Measurements from ENCODE around the gene TLR1.
"Not testable (repeated sequence)": the region's sequence is repeated elsewhere in the genome, so short reads cannot be mapped to it uniquely, and the experiment has no call there.

TLR1 gene, protein sequence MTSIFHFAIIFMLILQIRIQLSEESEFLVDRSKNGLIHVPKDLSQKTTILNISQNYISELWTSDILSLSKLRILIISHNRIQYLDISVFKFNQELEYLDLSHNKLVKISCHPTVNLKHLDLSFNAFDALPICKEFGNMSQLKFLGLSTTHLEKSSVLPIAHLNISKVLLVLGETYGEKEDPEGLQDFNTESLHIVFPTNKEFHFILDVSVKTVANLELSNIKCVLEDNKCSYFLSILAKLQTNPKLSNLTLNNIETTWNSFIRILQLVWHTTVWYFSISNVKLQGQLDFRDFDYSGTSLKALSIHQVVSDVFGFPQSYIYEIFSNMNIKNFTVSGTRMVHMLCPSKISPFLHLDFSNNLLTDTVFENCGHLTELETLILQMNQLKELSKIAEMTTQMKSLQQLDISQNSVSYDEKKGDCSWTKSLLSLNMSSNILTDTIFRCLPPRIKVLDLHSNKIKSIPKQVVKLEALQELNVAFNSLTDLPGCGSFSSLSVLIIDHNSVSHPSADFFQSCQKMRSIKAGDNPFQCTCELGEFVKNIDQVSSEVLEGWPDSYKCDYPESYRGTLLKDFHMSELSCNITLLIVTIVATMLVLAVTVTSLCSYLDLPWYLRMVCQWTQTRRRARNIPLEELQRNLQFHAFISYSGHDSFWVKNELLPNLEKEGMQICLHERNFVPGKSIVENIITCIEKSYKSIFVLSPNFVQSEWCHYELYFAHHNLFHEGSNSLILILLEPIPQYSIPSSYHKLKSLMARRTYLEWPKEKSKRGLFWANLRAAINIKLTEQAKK

DNA sequence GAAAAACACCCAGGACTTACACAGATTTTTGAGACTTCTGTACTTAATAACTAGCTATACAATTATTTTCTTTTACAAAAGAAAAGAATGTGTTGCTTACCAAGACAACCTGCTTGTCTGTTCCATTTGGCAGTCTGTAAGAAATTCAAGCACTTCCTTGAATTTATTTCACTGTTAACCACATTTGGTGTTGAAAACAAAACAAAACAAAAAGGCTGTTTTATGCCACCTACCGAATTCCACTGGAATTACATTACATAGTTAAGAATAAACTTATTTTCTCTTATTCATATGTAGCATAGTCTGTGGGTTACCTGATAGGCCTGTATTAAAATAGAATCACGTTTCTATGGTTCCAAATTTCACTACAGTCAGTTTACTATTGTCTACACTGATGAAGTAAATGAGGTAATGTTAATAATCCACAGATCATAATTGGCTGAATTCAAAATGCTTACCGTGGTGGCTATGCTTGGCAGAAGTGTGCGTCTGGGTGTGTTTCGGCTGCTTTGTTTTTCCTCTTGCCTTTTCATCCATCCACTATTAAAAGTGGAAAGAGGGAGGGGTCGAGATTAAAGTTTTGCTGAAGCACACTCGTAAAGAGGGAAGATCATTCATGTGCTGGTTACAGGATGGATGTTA, at the start of gene TLR1:
TSS of gene TLR1 (minus strand) at position 138 of the 642 bp plus-strand sequence. CDS start 5,960 bp downstream, outside the sequence.
- DNase-seq = peak; percentile 71

- no peak for DNase-seq
Observed at GRCh38 chr4:38846015-38846414, 41.4 kb upstream of the TLR1 start.

- DNase-seq = no peak
Observed at GRCh38 chr4:38842994-38843393, 38.4 kb upstream of the TLR1 start.

DNA sequence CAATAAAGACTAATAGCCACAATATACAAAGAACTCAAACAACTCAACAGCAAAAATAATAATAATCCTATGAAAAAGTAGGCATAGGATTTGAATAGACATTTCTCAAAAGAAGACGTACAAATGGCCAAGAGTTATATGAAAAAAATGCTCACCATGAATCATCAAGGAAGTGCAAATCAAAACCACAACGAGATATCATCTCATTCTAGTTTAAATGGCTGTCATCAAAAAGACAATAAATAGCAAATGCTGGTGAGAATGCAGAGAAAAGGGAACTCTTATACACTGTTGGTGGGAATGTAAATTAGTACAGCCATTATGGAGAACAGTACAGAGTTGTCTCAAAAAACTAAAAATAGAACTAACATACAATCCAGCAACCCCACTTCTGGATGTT, 33.3 kb upstream of the TLR1 start:
- DNase-seq = no peak

DNA sequence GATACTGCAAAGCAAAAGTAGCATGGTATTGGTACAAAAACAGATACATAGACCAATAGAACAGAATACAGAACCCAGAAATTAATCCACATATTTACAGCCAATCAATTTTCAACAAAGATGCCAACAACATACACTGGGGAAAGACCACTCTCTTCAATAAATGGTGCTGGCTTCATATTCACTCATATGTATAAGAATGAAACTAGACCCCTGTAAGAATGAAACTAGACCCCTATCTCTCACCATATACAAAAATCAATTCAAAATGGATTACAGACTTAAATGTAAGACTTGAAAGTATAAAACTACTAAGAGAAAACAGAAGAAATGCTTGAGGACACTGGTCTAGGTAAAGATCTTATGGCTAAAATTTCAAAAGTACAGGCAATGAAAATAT, 32.7 kb upstream of the TLR1 start:
- no peak for DNase-seq

DNA sequence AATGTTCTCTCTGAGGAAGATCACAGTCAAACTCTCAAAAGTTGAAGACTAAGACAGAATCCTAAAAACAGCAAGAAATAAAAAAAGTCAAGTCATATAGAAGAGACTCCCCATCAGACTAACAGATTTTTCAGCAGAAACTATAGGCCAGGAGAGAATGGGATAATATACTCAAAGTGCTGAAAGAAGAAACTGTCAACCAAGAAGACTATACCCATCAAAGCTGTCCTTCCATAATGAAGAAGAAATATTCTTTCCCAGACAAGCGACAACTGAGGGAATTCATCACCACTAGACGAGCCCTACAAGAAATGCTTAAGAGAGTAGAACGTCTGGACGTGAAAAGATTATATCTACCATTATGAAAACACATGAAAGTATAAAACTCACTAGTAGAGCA, 30.0 kb upstream of the TLR1 start:
- DNase-seq = no peak

- DNase-seq = no peak
Observed at GRCh38 chr4:38832624-38833528, 28.3 kb upstream of the TLR1 start.

DNA sequence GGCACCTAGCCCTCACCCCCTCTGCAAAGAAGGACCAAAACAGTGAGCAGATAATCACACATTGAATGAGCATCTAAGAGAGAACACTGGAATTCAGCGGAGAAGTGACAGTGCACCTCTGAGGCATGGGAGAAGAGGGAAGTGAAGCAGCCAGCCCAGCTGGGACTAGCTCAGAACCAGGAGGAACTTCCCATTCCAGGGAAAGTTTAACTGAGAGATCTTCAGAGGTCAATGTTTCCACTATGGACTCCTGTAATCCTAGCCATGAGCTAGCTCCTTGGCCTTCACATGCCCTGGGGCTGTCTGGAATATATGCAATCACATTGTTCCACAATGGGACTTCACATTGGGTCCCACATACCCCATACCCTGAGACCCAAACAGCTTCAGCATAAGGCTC, 27.6 kb upstream of the TLR1 start:
- DNase-seq = no peak

DNA sequence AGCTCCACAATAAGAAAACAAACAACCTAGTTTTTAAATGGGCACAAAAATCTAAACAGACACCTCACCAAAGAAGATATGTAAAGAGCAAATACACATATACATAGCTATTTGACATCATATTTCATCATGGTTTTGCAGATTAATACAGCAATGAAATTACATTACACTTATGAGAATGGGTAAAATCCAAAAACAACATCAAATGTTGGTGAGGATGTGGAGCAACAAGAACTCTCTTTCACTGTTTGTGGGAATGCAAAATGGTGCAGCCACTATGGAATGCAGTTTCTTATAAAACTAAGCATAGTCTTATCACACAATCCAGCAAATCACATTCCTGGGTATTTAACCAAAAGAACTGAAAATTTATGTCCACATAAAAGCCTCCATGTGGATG, 27.1 kb upstream of the TLR1 start:
- no peak for DNase-seq

- no peak for DNase-seq
Observed at GRCh38 chr4:38829237-38829636, 24.6 kb upstream of the TLR1 start.

GRCh38 chr4:38823766-38824165, 19.2 kb upstream of the TLR1 start:
- no peak for DNase-seq

GRCh38 chr4:38822748-38823303, 18.2 kb upstream of the TLR1 start:
- DNase-seq = no peak

- DNase-seq = no peak
Observed at GRCh38 chr4:38821739-38822138, 17.1 kb upstream of the TLR1 start.

DNA sequence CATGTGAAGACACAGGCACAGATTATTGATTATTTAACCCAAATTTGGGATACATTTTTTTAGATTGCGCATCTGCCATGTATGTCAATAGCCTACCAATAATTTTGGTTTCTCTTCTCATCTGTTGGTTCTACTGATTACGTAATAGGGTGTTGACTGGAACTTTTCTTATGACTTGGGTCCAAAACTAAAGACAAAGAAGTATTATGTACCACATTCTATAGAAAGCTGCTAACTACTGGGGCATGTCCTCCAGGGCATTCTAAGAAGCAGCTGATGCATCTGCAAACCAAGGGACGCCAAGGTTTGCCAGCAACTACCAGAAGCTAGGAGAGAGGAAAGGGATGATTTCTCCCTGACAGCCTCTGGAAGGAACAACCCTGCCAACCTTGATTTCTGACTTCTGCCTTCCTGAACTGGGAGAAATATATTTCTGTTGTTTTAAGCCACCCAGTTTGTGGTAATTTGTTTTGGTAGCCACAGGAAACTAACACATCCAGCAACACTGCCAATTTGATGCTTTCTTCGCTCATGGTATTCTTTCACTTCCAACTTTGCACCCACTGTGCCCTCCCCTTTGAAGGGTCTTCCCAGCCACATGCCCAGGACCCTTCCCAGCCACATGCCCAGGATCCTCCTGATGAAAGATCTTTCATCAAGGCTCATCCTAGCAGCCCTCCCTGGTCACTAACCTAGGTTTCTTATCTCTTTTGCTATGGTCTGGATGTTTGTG, 15.9 kb upstream of the TLR1 start:
- DNase-seq = peak; percentile 7

DNA sequence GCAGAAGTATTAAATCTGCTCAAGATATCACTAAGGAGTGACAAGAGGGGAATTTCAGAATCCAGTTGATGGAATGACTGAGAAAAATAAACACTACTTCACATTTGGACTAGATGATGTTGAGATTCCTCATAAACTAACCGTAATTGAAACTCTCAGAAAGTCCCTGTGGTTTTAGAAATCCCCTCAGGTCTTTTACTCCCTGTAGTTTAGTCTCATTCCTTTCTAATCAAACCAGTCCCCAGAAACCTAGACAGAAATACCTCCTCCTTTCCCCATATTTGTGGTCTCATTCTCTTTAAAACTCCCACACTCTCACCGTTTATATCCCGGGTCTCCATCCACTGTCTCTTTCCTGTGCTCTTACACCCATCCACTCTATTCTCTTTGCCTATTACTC, 15.0 kb upstream of the TLR1 start:
- peak; percentile 29 for DNase-seq

- DNase-seq = no peak
Observed at GRCh38 chr4:38818441-38818976, 13.9 kb upstream of the TLR1 start.

GRCh38 chr4:38815885-38816782, 11.5 kb upstream of the TLR1 start:
- no peak for DNase-seq

DNA sequence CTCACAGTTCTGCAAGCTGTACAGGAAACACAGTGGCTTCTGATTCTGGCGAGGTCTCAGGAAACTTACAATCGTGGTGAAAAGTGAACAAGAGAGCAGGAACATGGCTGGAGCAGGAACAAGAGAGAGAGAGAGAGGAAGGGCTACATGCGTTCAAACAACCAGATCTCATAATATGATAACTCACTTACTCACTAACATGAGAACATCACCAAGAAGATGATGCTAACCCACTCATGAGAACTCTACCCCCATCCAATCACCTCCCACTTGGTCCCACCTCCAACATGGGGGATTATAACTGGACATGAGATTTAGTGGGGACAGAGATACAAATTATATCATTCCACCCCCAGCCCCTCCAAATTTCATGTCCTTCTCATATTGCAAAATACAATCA, 9.8 kb upstream of the TLR1 start:
- no peak for DNase-seq

- no peak for DNase-seq
Observed at GRCh38 chr4:38811297-38811696, 6.7 kb upstream of the TLR1 start.

DNA sequence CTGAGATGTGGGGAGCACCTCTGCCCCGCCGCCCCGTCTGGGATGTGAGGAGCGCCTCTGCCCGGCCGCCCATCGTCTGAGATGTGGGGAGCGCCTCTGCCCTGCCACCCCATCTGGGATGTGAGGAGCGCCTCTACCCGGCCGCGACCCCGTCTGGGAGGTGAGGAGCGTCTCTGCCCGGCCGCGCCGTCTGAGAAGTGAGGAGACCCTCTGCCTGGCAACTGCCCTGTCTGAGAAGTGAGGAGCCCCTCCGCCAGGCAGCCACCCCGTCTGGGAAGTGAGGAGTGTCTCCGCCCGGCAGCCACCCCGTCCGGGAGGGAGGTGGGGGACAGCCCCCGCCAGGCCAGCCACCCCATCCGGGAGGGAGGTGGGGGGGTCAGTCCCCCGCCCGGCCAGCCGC, 2.9 kb upstream of the TLR1 start:
- DNase-seq = not testable (repeated sequence)

All from activated CD4-positive, alpha-beta T cell treated with anti-CD3 and anti-CD28 coated beads, Interleukin-2, amount 50 U/mL, for 16 hours (primary cell).